ENCODE measurements around the gene LMX1B.

- TF ChIP-seq POLR2AphosphoS5 (IDR thresholded peaks at IDR 0.05; ENCODE audit: low read depth, low read length) (no peak), SIN3A (IDR thresholded peaks at IDR 0.05; ENCODE audit: borderline replicate concordance, insufficient read depth, low read length) (no peak), TAF1 (IDR thresholded peaks at IDR 0.05; ENCODE audit: borderline replicate concordance, insufficient read depth, low read length) (no peak)
- TF ChIP-seq, protein P1, sequence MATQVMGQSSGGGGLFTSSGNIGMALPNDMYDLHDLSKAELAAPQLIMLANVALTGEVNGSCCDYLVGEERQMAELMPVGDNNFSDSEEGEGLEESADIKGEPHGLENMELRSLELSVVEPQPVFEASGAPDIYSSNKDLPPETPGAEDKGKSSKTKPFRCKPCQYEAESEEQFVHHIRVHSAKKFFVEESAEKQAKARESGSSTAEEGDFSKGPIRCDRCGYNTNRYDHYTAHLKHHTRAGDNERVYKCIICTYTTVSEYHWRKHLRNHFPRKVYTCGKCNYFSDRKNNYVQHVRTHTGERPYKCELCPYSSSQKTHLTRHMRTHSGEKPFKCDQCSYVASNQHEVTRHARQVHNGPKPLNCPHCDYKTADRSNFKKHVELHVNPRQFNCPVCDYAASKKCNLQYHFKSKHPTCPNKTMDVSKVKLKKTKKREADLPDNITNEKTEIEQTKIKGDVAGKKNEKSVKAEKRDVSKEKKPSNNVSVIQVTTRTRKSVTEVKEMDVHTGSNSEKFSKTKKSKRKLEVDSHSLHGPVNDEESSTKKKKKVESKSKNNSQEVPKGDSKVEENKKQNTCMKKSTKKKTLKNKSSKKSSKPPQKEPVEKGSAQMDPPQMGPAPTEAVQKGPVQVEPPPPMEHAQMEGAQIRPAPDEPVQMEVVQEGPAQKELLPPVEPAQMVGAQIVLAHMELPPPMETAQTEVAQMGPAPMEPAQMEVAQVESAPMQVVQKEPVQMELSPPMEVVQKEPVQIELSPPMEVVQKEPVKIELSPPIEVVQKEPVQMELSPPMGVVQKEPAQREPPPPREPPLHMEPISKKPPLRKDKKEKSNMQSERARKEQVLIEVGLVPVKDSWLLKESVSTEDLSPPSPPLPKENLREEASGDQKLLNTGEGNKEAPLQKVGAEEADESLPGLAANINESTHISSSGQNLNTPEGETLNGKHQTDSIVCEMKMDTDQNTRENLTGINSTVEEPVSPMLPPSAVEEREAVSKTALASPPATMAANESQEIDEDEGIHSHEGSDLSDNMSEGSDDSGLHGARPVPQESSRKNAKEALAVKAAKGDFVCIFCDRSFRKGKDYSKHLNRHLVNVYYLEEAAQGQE (IDR thresholded peaks at IDR 0.05; ENCODE audit: insufficient read depth in 1 of 2, low read depth in 2 of 2, low read length in 2 of 2): no peak
Measured at GRCh38 chr9:126700903-126701812, 87.4 kb downstream of the LMX1B start.

Data from PFSK-1 (cell line).